NCI-H446 treated with DMSO at 0.1 percent for 48 hours (cell line): ENCODE data around the gene MICAL3.
A peak's percentile ranks its signal among the peaks of the same experiment; 100 is the strongest.
"Not testable (repeated sequence)": the region's sequence is repeated elsewhere in the genome, so short reads cannot be mapped to it uniquely, and the experiment has no call there.

Experiments
- DNase-seq: peaks from one replicate; lab custom pipeline; 2025; lab: John Stamatoyannopoulos, UW

Gene MICAL3

DNA sequence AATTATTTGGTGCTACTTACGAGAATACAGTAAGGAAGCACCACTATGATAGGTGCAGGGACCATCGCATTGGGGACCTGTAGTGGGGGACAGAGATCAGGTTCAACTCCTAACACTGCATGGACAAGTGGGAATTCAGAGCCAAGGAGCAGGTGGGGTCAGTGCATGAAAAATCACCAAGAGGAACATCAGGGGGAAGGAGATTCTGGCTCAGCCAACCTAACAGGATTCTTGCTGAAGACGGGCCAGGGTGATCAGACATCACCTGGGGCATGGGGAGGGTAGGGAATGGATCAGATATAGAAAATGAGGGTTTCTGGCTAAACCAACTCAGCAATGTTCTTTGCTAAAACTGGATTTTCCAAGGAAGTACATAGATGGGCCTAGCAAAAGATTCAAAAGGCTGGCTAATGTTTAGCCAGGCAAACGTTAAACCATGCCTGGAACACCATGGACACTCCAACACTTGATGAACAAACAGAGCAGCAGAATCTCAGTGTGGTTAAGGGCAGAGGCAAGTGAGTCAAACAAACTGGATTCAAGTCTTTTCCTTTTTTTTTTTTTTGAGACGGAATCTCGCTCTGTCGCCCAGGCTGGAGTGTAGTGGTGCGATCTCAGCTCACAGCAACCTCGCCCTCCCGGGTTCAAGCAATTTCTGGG lies 70.0 kb downstream of the MICAL3 start:
- DNase-seq, result no peak

DNA sequence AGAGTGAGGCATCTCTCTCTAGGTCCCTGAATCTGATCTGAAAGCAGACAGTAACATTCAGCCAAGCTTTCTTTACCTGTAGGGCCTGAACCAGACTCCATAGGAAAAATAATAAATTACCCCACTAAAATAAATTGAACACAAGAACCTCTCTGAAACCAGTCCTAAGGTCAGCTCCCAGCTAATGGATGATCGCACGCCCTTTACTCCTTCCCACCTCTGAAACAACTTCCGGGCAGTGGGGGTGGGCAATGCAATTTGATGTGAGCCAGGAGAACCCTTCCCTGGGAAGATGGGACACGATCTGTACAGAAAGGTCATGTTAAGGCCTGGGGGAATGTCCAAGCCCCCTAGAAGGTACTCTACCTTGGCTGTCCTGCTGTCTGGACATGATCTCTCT lies 71.2 kb downstream of the MICAL3 start:
- DNase-seq, result no peak

DNA sequence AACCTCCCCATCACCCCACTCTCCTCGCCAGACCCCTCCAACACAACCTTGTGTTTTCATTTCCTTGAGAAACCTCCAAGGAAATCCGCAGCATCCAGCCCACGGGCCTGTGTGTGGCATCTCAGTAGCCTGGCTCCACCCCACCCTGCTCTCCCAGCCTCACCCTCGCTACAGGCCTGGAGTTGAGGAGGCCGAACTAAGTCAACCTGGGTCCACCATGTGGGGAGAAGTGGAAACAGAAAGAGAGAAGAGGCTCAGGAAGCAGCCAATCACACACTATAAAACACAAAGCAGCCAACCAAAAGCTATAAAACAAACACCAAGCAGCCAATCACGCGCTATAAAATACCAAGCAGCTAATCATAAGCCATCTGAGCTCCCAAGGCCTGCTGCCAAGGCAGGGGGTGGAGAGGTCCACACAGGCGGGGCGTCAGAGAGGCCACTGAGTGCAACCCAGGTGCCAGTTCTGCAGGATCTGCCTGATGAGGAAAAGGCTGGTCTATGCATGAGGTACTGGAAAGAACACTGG lies 72.0 kb downstream of the MICAL3 start:
- no peak for DNase-seq

GRCh38 chr22:17951315-17951714 lies 73.0 kb downstream of the MICAL3 start:
- DNase-seq, result no peak

DNA sequence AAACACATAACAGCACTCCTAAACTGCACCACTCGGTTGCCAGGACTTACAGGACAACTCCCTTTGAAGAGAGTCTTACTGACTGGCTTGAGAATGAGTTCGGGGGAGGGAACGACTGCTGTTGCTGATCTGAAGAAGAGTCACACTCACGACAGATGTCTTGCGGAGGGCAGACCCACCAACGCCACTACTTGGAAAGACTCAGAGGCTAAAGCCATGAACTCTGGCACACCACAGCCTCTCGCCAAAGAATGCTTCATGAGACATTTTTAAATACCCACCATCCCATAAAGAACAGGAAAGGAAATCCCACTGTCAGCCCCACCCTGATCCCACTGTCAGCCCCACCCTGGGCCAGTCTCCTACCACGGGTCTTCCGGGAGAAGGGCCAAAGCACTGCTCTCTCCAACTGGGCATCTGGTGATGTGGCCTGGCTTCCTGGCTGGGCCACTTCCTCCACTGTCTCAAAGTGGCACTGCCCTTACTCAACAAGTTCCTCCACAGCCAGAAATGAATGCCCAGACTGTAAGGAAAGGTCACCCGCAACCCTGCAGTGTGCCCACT lies 73.6 kb downstream of the MICAL3 start:
- DNase-seq, result no peak

DNA sequence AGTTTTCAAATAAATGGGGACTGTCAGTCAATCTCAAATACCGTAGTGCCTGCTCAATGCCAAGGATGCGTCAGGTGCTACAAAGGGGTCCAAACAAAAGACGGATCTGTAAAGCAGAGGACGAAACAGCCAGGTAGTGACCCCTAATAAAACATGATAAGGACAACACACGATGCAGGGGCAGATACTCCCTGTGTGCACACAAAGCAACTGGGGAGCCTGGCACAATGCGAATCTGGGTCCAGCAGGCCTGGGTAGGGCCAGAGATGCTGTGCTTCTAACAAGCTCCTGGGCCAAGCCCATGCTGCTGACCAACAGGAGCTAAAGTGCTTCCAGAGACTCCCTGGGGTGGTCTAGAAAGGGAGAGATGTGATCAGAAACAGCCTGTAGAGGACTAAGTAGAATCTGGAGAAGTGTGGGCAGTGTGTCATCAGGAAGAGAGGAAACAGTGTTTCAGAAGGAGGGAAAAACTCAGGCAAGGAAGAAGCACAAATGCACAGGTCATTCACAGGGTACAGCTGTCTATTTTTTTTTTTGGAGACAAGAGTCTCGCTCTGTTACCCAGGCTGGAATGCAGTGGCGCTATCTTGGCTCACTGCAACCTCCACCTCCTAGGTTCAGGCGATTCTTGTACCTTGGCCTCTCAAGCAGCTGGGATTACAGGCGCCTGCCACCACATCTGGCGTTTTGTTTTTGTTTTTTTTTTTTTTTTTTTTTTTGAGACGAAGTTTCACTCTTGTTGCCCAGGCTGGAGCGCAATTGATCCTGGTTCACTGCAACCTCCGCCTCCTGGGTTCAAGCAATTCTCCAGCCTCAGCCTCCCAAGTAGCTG lies 74.5 kb downstream of the MICAL3 start:
- DNase-seq, result no peak

DNA sequence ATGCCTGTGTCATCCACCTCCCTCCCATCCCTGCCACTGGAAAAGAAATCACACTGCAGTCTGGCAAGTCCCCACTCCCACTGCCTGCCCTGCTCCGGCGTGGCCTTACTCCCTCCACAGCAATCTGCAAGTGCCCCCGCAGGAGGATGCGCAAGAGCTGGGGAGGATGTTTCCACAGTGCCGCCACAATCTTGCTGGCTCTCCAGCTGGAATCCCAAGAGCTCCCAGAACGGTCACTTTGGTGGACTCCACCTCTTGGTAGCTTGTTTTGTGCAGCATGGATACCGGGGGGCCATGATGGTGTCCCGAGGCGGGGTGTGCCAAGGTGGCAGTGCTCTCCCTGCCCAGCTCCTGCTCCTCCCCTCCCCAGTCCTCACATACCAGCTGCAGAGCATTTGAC lies 76.3 kb downstream of the MICAL3 start:
- no peak for DNase-seq

GRCh38 chr22:17946662-17947367 lies 77.5 kb downstream of the MICAL3 start:
- DNase-seq, result no peak

- DNase-seq, result no peak
These were observed 78.3 kb downstream of the MICAL3 start for GRCh38 chr22:17945888-17946648.

- no peak for DNase-seq
These were observed 79.0 kb downstream of the MICAL3 start for GRCh38 chr22:17945156-17945887.

- DNase-seq, result no peak
These were observed 80.1 kb downstream of the MICAL3 start for GRCh38 chr22:17944256-17944655.

DNA sequence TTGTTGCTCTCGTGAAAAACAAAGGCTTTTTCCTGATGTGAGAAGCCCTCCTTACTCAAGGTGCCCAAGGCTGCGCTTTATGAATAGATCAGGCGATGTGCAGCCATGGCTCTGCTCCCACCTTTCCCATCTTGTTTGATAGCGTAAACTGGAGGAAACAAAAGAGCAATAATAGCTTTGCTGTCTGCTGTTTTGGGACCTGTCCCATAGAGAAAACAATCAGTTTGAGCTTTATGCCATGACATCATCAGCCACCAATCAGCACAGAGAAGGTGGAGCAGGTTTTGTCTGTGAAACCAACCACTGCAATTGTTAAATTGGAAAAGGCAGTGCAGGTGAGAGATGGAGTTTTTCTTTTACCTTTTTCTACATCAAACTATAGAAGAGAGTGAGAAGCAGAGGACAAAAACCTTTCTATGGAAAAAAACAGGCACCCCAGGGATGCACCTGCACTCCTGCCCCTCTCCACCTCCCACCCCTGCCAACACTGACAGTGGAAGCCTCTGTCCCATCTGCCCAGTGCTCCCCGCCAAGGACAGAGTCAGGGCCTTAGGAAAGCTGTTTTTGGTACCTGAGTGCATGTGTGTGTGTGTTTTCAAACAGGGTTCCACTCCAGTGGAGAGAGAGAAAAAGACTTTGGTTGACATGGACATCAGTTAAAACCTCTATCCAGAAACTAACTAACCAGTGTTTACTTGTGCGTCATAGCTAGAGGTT lies 80.7 kb downstream of the MICAL3 start:
- no peak for DNase-seq

DNA sequence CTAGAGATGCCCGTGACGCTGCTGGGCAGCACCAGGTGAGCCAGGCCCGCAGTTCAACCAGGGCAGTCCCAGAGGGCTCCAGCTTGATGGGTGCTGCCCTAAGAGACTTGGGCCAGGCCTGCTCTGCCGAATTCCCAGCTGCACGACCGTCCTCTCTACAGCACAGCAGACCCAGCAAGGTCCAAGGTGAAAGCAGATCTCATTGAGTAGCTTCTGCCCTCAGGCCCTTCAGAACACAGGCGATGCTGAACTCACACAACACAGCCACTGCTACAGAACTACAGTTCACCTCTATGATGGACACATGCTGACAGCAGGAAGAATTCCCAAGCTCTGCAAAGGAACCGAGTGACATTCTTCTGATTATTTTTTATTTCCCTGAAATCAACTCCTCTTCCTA lies 81.6 kb downstream of the MICAL3 start:
- DNase-seq, result no peak

- DNase-seq, result no peak
These were observed 82.6 kb downstream of the MICAL3 start for GRCh38 chr22:17941471-17942406.

DNA sequence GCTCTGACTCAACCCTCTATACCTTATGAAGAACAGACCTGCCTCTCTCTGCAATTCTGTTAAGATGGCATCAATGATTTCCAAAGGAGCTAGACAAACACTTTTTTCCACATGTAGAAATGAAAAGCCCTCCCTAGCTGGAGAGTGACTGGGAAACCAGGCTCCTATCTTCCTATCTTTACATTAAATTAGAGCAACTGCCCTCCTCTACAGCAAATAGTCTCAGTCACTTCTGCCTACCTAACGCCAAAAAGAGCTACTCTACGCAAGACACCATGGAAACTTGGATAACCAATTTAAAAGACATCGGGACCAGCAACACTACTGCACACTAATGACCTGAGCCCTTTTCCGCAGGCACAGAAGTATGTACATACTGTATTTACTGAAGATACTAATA lies 84.8 kb downstream of the MICAL3 start:
- no peak for DNase-seq

DNA sequence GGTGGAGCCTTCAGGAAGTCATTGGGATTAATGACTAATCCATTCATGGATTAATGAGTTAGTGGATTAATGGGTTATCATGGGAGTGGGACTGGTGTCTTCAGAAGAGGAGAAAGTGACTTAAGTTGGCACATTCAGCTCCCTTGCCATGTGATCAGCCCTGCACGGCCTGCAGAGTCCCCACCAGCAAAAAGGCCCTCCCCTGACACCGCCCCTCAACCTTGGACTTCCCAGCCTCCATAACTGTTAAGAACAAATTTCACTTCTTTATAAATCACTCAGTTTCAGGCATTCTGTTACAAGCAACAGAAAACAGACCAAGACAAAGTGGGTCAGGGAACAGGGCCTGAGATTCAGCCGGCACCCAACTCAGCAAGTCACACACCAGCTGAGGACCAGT lies 85.3 kb downstream of the MICAL3 start:
- no peak for DNase-seq

DNA sequence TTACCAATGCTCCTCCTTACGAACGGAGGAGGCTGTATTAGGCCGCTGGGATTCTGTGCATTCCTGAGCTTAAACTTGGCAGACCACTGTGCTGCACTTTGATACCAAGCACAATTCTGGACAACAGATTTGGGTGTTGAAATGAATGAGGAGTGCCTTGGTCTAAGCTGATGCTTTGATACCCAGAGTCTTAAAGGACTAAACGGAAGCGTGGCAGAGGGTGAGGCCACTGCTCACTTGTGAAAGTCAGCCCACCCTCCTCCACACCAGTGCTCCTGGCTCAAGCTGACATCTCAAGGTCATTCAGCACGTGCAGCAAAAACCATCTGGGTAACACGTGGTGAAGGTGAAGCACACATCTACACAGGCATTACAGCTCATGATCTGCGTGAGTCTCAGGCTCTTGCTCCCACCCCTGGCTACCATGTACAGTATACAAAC lies 85.9 kb downstream of the MICAL3 start:
- DNase-seq, result no peak

GRCh38 chr22:17932457-17932856 lies 91.9 kb downstream of the MICAL3 start:
- DNase-seq, result not testable (repeated sequence)

GRCh38 chr22:17931400-17931825 lies 92.9 kb downstream of the MICAL3 start:
- peak; percentile 22 for DNase-seq
